EH (cell line): Measurements from ENCODE around the gene GAREM1.
"Not testable (repeated sequence)": the region's sequence is repeated elsewhere in the genome, so short reads cannot be mapped to it uniquely, and the experiment has no call there.

Source experiments
- DNase-seq: peaks from one replicate; pipeline ENCODE4 v3.0.0-alpha.2; 2015; ENCODE audit warnings: low read depth

Gene GAREM1

GRCh38 chr18:32470714-32471633, at the start of gene GAREM1:
Gene GAREM1, minus strand, starts transcription at chr18:32470882. Its CDS starts 454 bp downstream, at chr18:32470428.
- DNase-seq, result peak; percentile 96

GRCh38 chr18:32511147-32511546, 40.5 kb upstream of the GAREM1 start:
- no peak for DNase-seq

GRCh38 chr18:32509111-32509510, 38.4 kb upstream of the GAREM1 start:
- DNase-seq, result no peak

- no peak for DNase-seq
These were observed 36.4 kb upstream of the GAREM1 start for GRCh38 chr18:32507093-32507492.

GRCh38 chr18:32502014-32502413, 31.3 kb upstream of the GAREM1 start:
- DNase-seq, result no peak

GRCh38 chr18:32501242-32501641, 30.6 kb upstream of the GAREM1 start:
- not testable (repeated sequence) for DNase-seq

- DNase-seq, result no peak
These were observed 12.3 kb upstream of the GAREM1 start for GRCh38 chr18:32483002-32483401.

GRCh38 chr18:32482117-32482516, 11.4 kb upstream of the GAREM1 start:
- DNase-seq, result no peak

GRCh38 chr18:32480581-32480980, 9.9 kb upstream of the GAREM1 start:
- DNase-seq, result no peak

- no peak for DNase-seq
These were observed 8.1 kb upstream of the GAREM1 start for GRCh38 chr18:32478807-32479206.

- no peak for DNase-seq
These were observed 7.6 kb upstream of the GAREM1 start for GRCh38 chr18:32478317-32478716.

- DNase-seq, result no peak
These were observed 5.4 kb upstream of the GAREM1 start for GRCh38 chr18:32476106-32476505.

- not testable (repeated sequence) for DNase-seq
These were observed 4.4 kb upstream of the GAREM1 start for GRCh38 chr18:32475069-32475468.

GRCh38 chr18:32473325-32473724, 2.6 kb upstream of the GAREM1 start:
- DNase-seq, result no peak

GRCh38 chr18:32472841-32473240, 2.2 kb upstream of the GAREM1 start:
- no peak for DNase-seq

- DNase-seq, result no peak
These were observed 295 bp downstream of the GAREM1 start for GRCh38 chr18:32470460-32470713.

- peak; percentile 13 for DNase-seq
These were observed 807 bp downstream of the GAREM1 start for GRCh38 chr18:32469691-32470459.

GRCh38 chr18:32469190-32469651, 1.5 kb downstream of the GAREM1 start:
- DNase-seq, result no peak

- no peak for DNase-seq
These were observed 2.4 kb downstream of the GAREM1 start for GRCh38 chr18:32468147-32468845.

GRCh38 chr18:32461709-32462272, 8.9 kb downstream of the GAREM1 start:
- DNase-seq, result no peak

GRCh38 chr18:32460171-32460731, 10.4 kb downstream of the GAREM1 start:
- DNase-seq, result no peak
